Measurements from ENCODE around the gene MVB12B. TPM values are rescaled to one million over a fixed set of nuclear protein-coding genes. Genes with fewer than 3 reads are reported as not detected.
A peak's percentile ranks its signal among the peaks of the same experiment; 100 is the strongest.
"Not testable (repeated sequence)": the region's sequence is repeated elsewhere in the genome, so short reads cannot be mapped to it uniquely, and the experiment has no call there.

Gene MVB12B
- total and polyA plus RNA-seq, 7 donors: 1.5 to 25.6 (median 11.6) TPM

- Histone ChIP-seq H3K4me3 (no peak overlapping the region), H3K9me3 (no peaks in the 10 kb centered on the region), H3K36me3 (ENCODE audit: insufficient read depth in 1 of 2, low read depth in 1 of 2) (no peaks in the 10 kb centered on the region), H3K4me1 (no peaks in the 10 kb centered on the region), H3K27ac (no peak overlapping the region), H3K27me3 (ENCODE audit: insufficient read depth in 3 of 3, low read length in 2 of 3) (peaks cover 0 to 12% (median 0%) of the 10 kb centered on the region in 3 donors)
- WGBS, 3 donors: 62 to 65% (median 63%) methylated on average over 1 of the region's 1 CpG
- intact Hi-C loops (cut with DNase I): no loop called here
- ATAC-seq (no peak), DNase-seq (no peak)
- no peak for TF ChIP-seq CTCF (IDR thresholded peaks at IDR 0.05)
These were observed 211.9 kb downstream of the MVB12B start for GRCh38 chr9:126538550-126538949.

- ATAC-seq; H3K9me3 ChIP-seq; H3K4me3 ChIP-seq; intact Hi-C loops (cut with DNase I); DNase-seq; H3K27ac ChIP-seq; H3K27me3 ChIP-seq (ENCODE audit: insufficient read depth in 3 of 3, low read length in 2 of 3); H3K36me3 ChIP-seq (ENCODE audit: insufficient read depth in 1 of 2, low read depth in 1 of 2); H3K4me1 ChIP-seq: not testable (repeated sequence)
- WGBS, 3 donors: 53 to 56% (median 55%) methylated on average over 9 of the region's 9 CpGs
These were observed 213.8 kb downstream of the MVB12B start for GRCh38 chr9:126540398-126540797.

- 93 to 100% (median 94%) methylated on average over 3 of the region's 3 CpGs for WGBS, 3 donors
- intact Hi-C loops (cut with DNase I): no loop called here
These were observed 216.9 kb downstream of the MVB12B start for GRCh38 chr9:126543490-126543889.

GRCh38 chr9:126545106-126545505, 218.5 kb downstream of the MVB12B start:
- no peak for TF ChIP-seq CTCF (IDR thresholded peaks at IDR 0.05)
- 83 to 85% (median 84%) methylated on average over 7 of the region's 7 CpGs for WGBS, 3 donors
- Histone ChIP-seq H3K27me3 (ENCODE audit: insufficient read depth in 3 of 3, low read length in 2 of 3) (peaks cover 0 to 10% (median 0%) of the 10 kb centered on the region in 3 donors), H3K4me1 (no peaks in the 10 kb centered on the region), H3K36me3 (ENCODE audit: insufficient read depth in 1 of 2, low read depth in 1 of 2) (no peaks in the 10 kb centered on the region), H3K9me3 (no peaks in the 10 kb centered on the region), H3K4me3 (no peak overlapping the region), H3K27ac (no peak overlapping the region)
- no peak for DNase-seq
- no peak for ATAC-seq
- intact Hi-C loops (cut with DNase I): no loop called here

More at GRCh38 chr9:126543490-126543889, 216.9 kb downstream of the MVB12B start:
- DNase-seq (no peak), ATAC-seq (no peak)
- no peak overlapping the region for H3K27ac ChIP-seq
- no peak for TF ChIP-seq CTCF (IDR thresholded peaks at IDR 0.05)
- peaks cover 0 to 5% (median 0%) of the 10 kb centered on the region in 3 donors for H3K27me3 ChIP-seq (ENCODE audit: insufficient read depth in 3 of 3, low read length in 2 of 3)
- no peaks in the 10 kb centered on the region for H3K9me3 ChIP-seq
- no peaks in the 10 kb centered on the region for H3K36me3 ChIP-seq (ENCODE audit: insufficient read depth in 1 of 2, low read depth in 1 of 2)
- no peaks in the 10 kb centered on the region for H3K4me1 ChIP-seq
- H3K4me3 ChIP-seq: no peak overlapping the region

- DNase-seq: no peak
- H3K9me3 ChIP-seq: no peaks in the 10 kb centered on the region
- no peak overlapping the region for H3K27ac ChIP-seq
- ATAC-seq: peak in 1 of 4 donors; percentile 13
- intact Hi-C loops (cut with DNase I): no loop called here
- no peaks in the 10 kb centered on the region for H3K36me3 ChIP-seq (ENCODE audit: insufficient read depth in 1 of 2, low read depth in 1 of 2)
- WGBS, 3 donors: 66 to 72% (median 71%) methylated on average over 7 of the region's 7 CpGs
- H3K27me3 ChIP-seq (ENCODE audit: insufficient read depth in 3 of 3, low read length in 2 of 3): peaks cover 0 to 6% (median 0%) of the 10 kb centered on the region in 3 donors
- H3K4me3 ChIP-seq: no peak overlapping the region
- TF ChIP-seq CTCF (IDR thresholded peaks at IDR 0.05): no peak
- no peaks in the 10 kb centered on the region for H3K4me1 ChIP-seq
These were observed 219.4 kb downstream of the MVB12B start for GRCh38 chr9:126546036-126546435.

Measured in psoas muscle (tissue), 8 donors.